ENCODE results near the gene MRPL24. TPM values are rescaled to one million over a fixed set of nuclear protein-coding genes. Genes with fewer than 3 reads are reported as not detected.
"Not testable (repeated sequence)": the region's sequence is repeated elsewhere in the genome, so short reads cannot be mapped to it uniquely, and the experiment has no call there.

Gene MRPL24
- total RNA-seq, 1 donor from 2014 or later = 36.4 TPM

DNA sequence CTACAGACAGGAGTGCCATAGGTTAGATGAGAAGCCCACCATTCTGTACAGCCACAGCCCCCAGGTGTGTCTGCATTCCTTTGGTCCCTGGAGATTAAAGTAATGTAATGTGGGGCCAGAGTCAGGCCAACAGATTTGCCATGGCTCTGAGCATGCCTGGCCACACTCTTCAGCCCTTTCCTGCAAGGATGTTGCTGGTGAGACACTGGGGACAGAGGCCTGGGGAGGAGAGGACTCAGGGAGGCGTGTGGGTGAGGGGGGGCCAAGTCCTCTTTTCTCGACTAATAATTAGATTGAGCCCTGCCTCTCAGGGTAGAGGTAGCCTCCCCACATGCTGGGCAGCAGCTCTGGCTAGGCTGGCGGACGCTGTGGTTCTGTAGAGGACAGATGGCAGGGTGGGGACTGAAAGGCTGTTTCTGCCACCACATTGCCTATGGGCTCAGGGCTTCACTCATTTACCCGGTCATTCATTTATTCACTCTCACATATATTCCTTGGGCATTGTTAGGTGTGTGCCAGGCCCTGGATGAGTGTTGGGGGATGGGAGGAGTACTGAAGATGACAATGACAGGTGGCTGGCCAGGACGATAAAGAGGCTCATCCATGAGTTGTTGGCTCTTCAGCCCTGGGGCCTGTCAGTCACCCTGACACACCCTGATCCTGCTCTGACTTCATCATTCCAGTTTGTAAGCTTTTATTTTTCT, 19.4 kb upstream of the MRPL24 start:
- DNase-seq (ENCODE audit: low spot score) = no peak

DNA sequence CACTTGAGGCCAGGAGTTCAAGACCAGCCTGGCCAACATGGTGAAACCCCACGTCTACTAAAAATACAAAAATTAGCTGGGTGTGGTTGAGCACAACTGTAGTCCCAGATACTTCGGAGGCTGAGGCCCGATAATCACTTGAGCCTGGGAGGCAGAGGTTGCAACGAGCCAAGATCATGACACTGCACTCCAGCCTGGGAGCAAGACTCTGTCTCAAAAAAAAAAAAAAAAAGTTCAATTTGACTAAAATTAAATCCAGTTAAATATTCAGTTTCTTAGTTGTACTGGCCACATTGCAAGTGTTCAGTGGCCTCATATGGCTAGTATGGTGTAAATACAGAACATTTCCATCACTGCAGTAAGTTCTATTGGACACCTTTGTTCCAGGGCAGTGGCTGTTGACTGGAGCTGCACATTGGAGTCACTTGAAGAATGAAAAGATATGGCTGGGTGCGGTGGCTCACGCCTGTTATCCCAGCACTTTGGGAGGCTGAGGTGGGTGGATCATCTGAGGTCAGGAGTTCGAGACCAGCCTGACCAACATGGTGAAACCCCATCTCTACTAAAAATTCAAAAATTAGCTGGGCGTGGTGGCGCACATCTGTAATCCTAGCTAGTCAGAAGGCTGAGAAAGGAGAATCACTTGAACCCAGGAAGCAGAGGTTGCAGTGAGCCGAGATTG, 16.8 kb upstream of the MRPL24 start:
- not testable (repeated sequence) for DNase-seq (ENCODE audit: low spot score)

- DNase-seq (ENCODE audit: low spot score) = no peak
These were observed 15.5 kb upstream of the MRPL24 start for GRCh38 chr1:156756355-156756754.

DNA sequence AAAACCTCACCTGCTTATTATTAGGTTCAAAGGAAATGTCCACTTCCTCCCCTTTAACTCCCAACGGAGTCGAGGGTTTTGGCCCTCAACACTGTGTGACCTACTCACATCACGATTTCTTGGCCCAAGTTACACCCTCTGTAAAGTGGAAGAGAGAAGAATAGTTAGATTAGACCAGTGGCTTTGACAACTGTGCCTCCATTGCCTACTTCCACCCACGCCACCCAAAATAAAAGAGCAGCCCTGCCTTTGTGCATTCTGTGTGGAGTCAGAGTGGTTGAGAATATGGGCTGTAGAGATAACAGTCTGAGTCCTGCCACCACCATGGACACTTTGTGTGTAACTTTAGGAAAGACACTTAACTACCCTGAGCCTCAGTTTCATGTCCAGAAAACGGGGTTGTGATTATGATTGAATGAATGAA, 14.7 kb upstream of the MRPL24 start:
- DNase-seq (ENCODE audit: low spot score) = no peak

- DNase-seq (ENCODE audit: low spot score) = no peak
These were observed 13.3 kb upstream of the MRPL24 start for GRCh38 chr1:156754219-156754618.

- no peak for DNase-seq (ENCODE audit: low spot score)
These were observed 12.1 kb upstream of the MRPL24 start for GRCh38 chr1:156752843-156753482.

DNA sequence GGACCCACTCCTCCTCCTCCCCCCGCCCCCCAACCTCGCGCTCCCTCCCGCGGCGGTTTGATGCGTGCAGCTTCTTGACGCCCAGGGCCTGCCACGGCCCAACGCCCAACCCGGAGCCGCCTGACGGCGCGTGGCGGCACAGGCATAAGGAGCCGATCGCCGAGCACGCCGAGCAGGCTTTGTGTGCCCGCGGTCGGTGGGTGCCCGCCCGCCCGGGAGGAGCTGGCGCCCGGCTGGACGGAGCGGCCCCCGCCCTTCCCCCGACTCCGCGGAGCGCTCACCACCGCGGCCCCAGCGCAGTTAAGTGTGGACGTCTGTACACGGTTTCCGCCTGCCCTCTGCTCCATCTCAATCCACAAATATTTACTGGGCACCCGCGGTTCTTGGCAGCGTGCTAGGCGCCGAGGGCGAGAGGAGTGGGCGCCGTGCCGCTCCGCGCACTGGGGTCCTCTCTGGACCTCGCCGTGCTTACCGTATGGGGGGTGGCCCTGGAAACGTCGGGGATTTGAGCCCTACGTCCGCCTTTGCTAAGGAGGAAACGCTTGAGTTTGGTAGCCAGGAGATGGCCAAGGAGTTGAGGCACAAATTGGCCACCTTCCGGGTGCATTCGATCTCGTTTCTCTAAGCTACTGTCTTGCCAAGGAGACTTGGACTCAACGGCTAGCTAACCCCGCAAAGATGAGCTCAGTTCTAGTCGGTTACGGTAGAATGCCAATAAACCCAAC, 11.0 kb upstream of the MRPL24 start:
- DNase-seq (ENCODE audit: low spot score) = peak; percentile 99

DNA sequence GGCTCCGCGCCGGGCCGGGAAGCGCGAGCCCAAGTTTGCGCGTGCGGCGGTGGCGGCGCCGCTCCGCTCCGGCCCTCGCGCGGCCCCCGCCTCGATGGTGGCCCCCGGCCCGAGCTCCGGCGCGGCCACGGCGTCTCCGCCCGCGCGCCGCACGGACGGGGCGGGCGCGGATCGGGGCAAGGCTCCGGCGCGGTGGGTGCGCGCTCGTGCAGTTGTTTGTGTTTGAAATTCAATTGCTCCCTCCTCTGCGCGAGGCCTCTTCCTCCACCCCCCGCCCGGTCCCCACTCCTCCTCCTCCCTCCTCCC, 10.5 kb upstream of the MRPL24 start, which contains the start of gene HDGF:
Gene HDGF, minus strand, starts transcription at position 225 of the 306 bp plus-strand sequence. CDS start 246 bp downstream, outside the sequence.
- no peak for DNase-seq (ENCODE audit: low spot score)

DNA sequence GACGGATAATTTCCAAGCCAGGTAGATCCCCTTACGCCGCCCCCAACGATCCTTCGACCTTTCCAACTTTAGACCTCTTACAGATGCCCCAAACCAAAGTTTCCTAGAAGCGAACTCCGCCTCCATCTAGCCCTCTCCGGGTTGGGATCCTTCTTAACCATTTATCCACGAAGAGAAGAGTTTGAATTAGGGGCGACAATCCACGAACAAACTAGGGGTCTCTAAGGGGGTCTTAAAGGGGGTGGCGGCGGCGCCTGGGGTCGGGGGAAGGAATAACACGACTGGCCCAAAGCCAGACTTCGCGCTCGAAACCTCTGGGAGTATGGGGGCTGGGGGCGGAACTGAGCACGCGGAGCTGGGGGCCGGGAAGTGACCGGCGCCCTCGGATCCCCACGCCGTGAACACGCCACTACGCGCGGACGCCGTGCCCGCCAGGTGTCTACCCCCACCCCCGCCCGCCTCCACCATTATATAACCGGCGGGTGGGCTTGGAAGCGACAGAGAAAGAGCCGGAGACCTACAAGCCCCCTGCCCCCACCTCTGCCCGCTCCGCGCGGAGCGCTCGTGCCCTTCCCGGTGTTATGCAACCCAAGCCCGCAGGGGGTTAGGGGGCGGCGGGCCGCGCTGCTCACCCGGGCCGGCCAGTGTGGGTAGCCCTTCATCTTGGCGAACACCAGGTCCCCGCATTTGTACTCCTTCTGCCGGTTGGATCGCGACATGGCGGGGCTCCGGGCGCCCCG, 10.0 kb upstream of the MRPL24 start:
- no peak for DNase-seq (ENCODE audit: low spot score)

DNA sequence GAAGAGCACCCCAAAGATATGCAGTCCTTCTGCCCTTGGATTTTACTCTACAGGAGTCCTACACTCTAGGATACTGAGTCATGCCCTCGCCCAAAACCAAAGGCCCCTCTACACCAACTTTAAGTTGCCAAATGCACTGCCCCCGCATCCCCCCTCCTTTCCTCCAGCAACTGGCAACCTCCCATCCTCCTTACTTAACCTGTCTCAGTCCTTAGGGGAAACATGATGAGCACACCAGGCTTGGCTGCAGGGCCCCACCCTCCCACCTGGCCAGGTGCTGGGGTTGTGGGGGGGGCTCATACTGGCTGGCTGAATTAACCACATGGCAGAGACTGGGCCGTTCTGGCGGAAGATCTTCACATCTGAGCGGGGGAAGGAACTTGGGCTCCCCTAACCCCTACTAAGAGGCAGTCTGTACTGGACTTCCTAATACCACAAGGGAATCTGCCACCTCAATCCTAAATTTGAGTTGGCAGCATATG, 9.3 kb upstream of the MRPL24 start:
- DNase-seq (ENCODE audit: low spot score) = no peak

GRCh38 chr1:156749419-156750118, 8.7 kb upstream of the MRPL24 start:
- no peak for DNase-seq (ENCODE audit: low spot score)

DNA sequence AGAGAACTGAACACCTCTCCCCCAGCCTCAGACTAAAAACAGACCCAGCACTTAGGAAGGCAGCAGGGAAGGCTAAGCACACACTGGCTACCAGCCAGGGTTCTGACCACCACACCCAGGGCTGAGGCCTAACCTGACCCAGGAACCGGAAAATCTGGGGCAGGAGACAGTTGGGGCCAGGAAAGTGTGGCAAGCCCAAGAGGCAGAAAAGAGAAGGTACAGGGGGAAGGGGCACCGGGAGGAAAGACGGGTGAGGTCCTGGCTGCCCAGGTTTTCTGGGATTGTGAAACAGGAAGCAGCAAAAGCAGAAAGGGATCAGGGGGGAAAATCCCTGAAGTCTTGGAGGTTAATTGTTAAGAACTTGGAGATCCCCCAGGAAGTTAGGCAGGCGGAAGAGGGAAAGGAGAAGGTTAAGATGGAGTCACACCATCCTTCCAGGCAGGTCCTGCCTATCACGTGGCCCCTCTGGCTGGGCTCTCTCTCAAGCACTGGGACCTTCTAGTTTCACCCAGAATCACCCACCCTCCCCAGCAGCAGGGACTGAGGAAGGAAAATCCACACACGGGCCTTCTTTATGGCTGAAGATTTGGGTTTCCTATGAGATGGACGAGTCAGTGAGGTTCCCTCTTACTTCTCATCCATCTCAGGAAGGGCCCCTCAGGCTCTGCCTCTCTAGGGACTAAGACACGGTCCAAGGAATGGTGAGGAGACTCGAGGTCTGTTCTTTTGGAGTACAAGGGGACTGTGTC, 8.0 kb upstream of the MRPL24 start:
- DNase-seq (ENCODE audit: low spot score) = peak; percentile 78

GRCh38 chr1:156747742-156748669, 7.1 kb upstream of the MRPL24 start:
- no peak for DNase-seq (ENCODE audit: low spot score)

DNA sequence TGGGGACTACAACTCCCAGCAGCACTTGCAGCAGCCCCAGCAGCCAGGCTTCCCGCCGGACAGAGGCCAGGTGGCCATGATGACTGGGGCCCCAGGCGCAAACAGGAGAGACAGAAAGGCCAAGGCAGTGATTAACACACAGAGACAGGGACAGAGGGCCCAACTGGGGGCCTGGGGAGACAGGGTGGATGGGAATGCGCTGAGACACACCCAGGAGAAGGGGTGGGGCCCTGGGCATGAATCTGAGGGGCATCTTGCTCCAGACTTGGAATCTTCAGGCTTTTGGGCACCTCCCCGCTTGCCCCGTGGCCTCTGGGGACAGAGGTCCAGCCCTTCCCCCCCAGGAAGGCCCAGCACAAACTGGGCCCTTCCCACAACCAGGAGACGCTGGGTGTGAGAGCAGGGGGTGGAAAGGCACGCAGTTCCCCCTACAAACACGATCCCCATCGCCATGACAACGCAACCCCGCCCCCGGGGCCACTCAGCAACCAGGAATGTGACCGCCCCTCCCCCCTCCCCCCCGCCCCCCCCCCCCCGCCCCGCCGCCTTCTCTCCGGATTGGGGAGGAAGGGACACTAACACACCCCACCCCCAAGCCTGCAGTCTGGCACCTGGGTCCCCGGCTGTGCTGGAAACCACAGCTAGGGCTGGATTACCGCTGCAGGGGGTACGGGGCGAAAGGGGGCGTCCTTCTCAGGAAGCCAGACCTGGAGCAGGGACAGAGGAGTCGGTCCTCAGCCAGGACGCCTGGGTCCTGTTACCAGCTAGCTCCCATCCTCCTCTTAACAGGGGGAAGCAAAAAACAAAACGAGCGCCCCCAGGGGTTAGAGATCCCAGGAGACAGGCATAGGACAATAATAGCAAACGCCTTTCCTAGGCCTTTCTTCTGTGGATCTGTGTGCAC, 6.1 kb upstream of the MRPL24 start:
- DNase-seq (ENCODE audit: low spot score) = peak; percentile 96

- no peak for DNase-seq (ENCODE audit: low spot score)
These were observed 5.5 kb upstream of the MRPL24 start for GRCh38 chr1:156746406-156746727.

- DNase-seq (ENCODE audit: low spot score) = no peak
These were observed 5.0 kb upstream of the MRPL24 start for GRCh38 chr1:156745881-156746280.

DNA sequence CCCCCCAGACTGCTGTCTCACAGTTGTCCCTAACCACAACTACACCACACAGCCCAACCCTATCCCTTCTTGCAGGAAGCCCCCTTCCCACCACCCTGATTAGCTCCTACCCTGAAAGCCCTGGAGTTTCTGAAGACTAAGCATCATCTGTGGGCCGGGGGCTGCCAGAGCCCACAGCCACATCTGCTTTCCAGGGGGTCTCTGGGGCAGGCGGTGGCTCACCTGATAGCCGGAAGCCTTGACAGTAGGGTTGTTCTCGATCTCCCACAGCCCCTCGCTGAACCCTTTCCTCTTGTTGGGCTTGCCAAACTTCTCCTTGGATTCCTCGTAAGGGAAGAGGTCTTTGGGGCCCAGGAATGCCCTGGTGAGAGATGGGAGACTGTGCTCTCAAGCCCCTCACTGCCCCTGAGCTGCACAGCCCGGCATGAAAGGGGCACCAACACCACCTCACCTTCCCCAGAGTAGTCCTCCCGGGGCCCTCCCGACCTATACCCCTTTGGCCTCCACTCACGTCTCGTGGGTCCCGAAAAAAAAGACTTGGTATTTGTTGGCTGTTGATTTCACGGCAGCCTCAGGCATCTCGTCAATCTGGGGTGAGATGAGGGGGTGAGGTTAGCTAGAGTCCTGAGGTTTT, 4.0 kb upstream of the MRPL24 start:
- DNase-seq (ENCODE audit: low spot score) = no peak
